OCI-LY7 (cell line): ENCODE data around the gene ELN. TPM values are rescaled to one million over a fixed set of nuclear protein-coding genes. Genes with fewer than 3 reads are reported as not detected.

ENCODE experiments used
- BruUV-seq: library from RNA; stranded (reverse); fragments of 400-500 nt; replicated peaks from 2 replicates; lab custom pipeline; 2021; lab: Mats Ljungman, UMichigan
- CTCF ChIA-PET: fragments of 300-600 bp; sonication (Branson Sonifier 250); formaldehyde crosslinking; loops from one replicate; lab custom pipeline; 2022; ENCODE audit warnings: antibody characterized with exemption; ENCODE audit not compliant: unreplicated experiment; lab: Charles Lee
- POLR2A ChIA-PET: fragments of 300-600 bp; sonication (Branson Sonifier 250); formaldehyde crosslinking; loops from one replicate; lab custom pipeline; 2022; ENCODE audit warnings: antibody characterized with exemption; lab: Charles Lee
- DNase-seq: peaks from one replicate; pipeline ENCODE4 v3.0.0-alpha.2; 2015; ENCODE audit warnings: low spot score
- H2AFZ ChIP-seq: fragments of 200-600 bp; sonication (generic), shearing (Covaris generic); 2 replicates; pipeline ENCODE4 v1.6.1; 2014; ENCODE audit warnings: mild to moderate bottlenecking, antibody characterized with exemption, low read length, moderate library complexity
- H3K27ac ChIP-seq: fragments of 200-600 bp; sonication (generic); 2 replicates; pipeline ENCODE4 v1.5.1; 2014; ENCODE audit warnings: mixed run types, low read depth, mild to moderate bottlenecking, moderate library complexity, low read length, inconsistent platforms; ENCODE audit not compliant: poor library complexity, severe bottlenecking
- H3K36me3 ChIP-seq: fragments of 200-600 bp; sonication (generic); 2 replicates; pipeline ENCODE4 v1.6.1; 2014; ENCODE audit warnings: mild to moderate bottlenecking, antibody characterized with exemption, low read length, moderate library complexity, mixed read lengths; ENCODE audit not compliant: insufficient read depth
- H3K4me1 ChIP-seq: fragments of 200-600 bp; sonication (generic); 2 replicates; pipeline ENCODE4 v1.5.1; 2014; ENCODE audit warnings: mild to moderate bottlenecking, low read length; ENCODE audit not compliant: insufficient read depth, poor library complexity, severe bottlenecking
- H3K4me2 ChIP-seq: fragments of 200-600 bp; sonication (generic); 2 replicates; pipeline ENCODE4 v1.6.1; 2014; ENCODE audit warnings: mild to moderate bottlenecking, low read length
- H3K4me3 ChIP-seq: fragments of 200-600 bp; sonication (generic); 2 replicates; pipeline ENCODE4 v1.5.1; 2014; ENCODE audit warnings: mild to moderate bottlenecking, low read depth, low read length; ENCODE audit not compliant: poor library complexity, severe bottlenecking
- H3K79me2 ChIP-seq: fragments of 200-600 bp; sonication (generic); 2 replicates; pipeline ENCODE4 v1.6.1; 2016; ENCODE audit warnings: low read depth, mild to moderate bottlenecking, low read length, moderate library complexity, mixed read lengths; ENCODE audit not compliant: insufficient read depth
- H3K9me2 ChIP-seq: fragments of 200-600 bp; sonication (generic); 2 replicates; pipeline ENCODE4 v1.6.1; 2016; ENCODE audit warnings: mild to moderate bottlenecking, low read length, mixed read lengths; ENCODE audit not compliant: insufficient read depth
- H3K9me3 ChIP-seq: fragments of 200-600 bp; sonication (generic); 2 replicates; pipeline ENCODE4 v1.6.1; 2014; ENCODE audit warnings: mild to moderate bottlenecking, mixed run types, low read length, mixed read lengths
- H4K20me1 ChIP-seq: fragments of 200-600 bp; sonication (generic); 2 replicates; pipeline ENCODE4 v1.6.1; 2014; ENCODE audit warnings: mild to moderate bottlenecking, antibody characterized with exemption, low read length, moderate library complexity, mixed read lengths; ENCODE audit not compliant: insufficient read depth
- CTCF ChIP-seq: fragments of 200-600 bp; sonication (generic); conservative IDR thresholded peaks from 2 replicates; pipeline ENCODE4 v1.5.1; 2014; ENCODE audit warnings: mild to moderate bottlenecking, antibody characterized with exemption, low read length, moderate library complexity, mixed read lengths
- EZH2phosphoT487 ChIP-seq: fragments of 200-600 bp; sonication (generic); IDR thresholded peaks from 2 replicates; pipeline ENCODE4 v1.6.1; 2018; ENCODE audit warnings: low read depth, borderline replicate concordance, mild to moderate bottlenecking, mixed run types, antibody characterized with exemption, low read length, moderate library complexity, mixed read lengths
- intact Hi-C: fragments of 100-400 bp; cut with micrococcal nuclease; formaldehyde crosslinking; loops from one replicate; pipeline ENCODE4 v1.10.0; 2022; ENCODE audit not compliant: unreplicated experiment
- total RNA-seq, 2 experiments: library from RNA; depleted of rRNA in 1 of 2; stranded (reverse); fragments of >200 nt in 1 of 2; shearing (Covaris generic) in 1 of 2; gene quantifications; 2 replicates each; pipeline ENCODE4 v1.2.3, GENCODE V29; 2014 to 2022

The ELN gene
- total RNA-seq, 2 experiments from 2014 or later = not detected

GRCh38 chr7:74095135-74095534 lies 67.2 kb downstream of the ELN start:
- BruUV-seq = no TSS peak

DNA sequence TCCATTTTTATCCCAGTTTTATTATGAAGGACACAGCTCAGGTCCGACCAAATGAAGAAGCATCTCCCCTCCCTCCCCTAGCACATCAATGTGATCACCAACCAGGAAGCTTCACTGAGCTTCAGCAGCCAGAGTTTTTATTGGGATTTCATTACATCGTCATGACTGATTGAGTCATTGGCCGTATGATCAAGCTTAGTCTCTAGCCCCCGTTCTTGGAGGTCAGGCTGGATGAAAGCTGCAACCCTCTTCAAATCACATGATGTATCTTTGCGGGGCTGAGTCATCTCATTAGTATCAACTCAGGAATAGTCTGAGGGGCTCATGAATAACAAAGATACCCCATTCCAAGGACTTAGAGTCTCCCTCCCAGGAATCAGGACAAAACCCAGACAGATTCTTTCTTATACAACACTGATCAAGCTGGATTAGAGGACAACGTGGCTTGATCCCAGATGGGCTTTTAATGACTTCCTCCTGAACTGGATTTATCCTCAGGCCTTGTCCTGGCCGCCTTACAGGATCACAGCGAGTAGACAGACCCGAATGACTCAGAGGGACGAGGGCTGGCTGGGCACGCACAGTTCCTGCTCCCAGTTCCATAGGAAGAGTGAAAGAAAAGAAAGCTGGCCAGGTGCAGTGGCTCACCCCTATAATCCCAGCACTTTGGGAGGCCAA lies 70.1 kb downstream of the ELN start:
- Histone ChIP-seq H3K27ac (peak overlapping the region; percentile 99), H3K9me2 (no peaks in the 10 kb centered on the region), H4K20me1 (no peaks in the 10 kb centered on the region), H3K79me2 (peaks cover 20% of the 10 kb centered on the region; the same call in 1 of the 2 replicates), H3K4me3 (no peak overlapping the region), H2AFZ (no peak overlapping the region), H3K4me2 (no peak overlapping the region), H3K36me3 (peaks cover 54% of the 10 kb centered on the region), H3K4me1 (peaks cover 72% of the 10 kb centered on the region), H3K9me3 (peaks cover 18% of the 10 kb centered on the region; the same call in 1 of the 2 replicates)
- ChIA-PET POLR2A (interaction anchor here (0.6 kb wide), 2 partner anchors 10 to 1934 kb away, joined by 5 read pairs; no protein-coding TSS in a partner anchor), CTCF (no interaction called here)
- DNase-seq = no peak
- intact Hi-C loops = no loop called here
- TF ChIP-seq CTCF (no peak), EZH2phosphoT487 (no peak)
- no TSS peak for BruUV-seq

More at GRCh38 chr7:74095135-74095534, 67.2 kb downstream of the ELN start:
- intact Hi-C loops = no loop called here
- no peak for TF ChIP-seq CTCF
- ChIA-PET CTCF (no interaction called here), POLR2A (no interaction called here)
- H3K27ac ChIP-seq = peak overlapping the region; percentile 85
- peak overlapping the region; percentile 73 for H3K4me3 ChIP-seq
- peaks cover 42% of the 10 kb centered on the region for H3K36me3 ChIP-seq
- H3K4me1 ChIP-seq = peaks cover 65% of the 10 kb centered on the region
- peaks cover 16% of the 10 kb centered on the region; the same call in 1 of the 2 replicates for H3K9me3 ChIP-seq
- no peak for DNase-seq
- H3K79me2 ChIP-seq = peaks cover 14% of the 10 kb centered on the region; the same call in 1 of the 2 replicates
- peak overlapping the region; percentile 99 for H3K4me2 ChIP-seq
- no peaks in the 10 kb centered on the region for H3K9me2 ChIP-seq
- H4K20me1 ChIP-seq = no peaks in the 10 kb centered on the region
- peak overlapping the region; percentile 8; the same call in 1 of the 2 replicates for H2AFZ ChIP-seq

GRCh38 chr7:74099031-74099430 lies 71.1 kb downstream of the ELN start:
- no peaks in the 10 kb centered on the region for H3K9me2 ChIP-seq
- CTCF ChIA-PET = no interaction called here
- H3K9me3 ChIP-seq = peaks cover 18% of the 10 kb centered on the region; the same call in 1 of the 2 replicates
- POLR2A ChIA-PET = no interaction called here
- H3K4me1 ChIP-seq = peaks cover 72% of the 10 kb centered on the region
- intact Hi-C loops = no loop called here
- TF ChIP-seq EZH2phosphoT487 (no peak), CTCF (no peak)
- no TSS peak for BruUV-seq
- H2AFZ ChIP-seq = no peak overlapping the region
- H3K36me3 ChIP-seq = peaks cover 63% of the 10 kb centered on the region
- H3K4me3 ChIP-seq = no peak overlapping the region
- H3K27ac ChIP-seq = peak overlapping the region; percentile 99
- H3K4me2 ChIP-seq = no peak overlapping the region
- DNase-seq = no peak
- no peaks in the 10 kb centered on the region for H4K20me1 ChIP-seq
- peaks cover 29% of the 10 kb centered on the region; the same call in 1 of the 2 replicates for H3K79me2 ChIP-seq
